T47D (cell line): ENCODE measurements around the gene BCAS3.

ENCODE experiments used
- DNase-seq, 2 experiments: peaks; one replicate each; pipeline versions ENCODE4 v3.0.0 to v3.0.0-alpha.2; 2011 to 2012; ENCODE audit warnings: low read depth in 1 of 2, low spot score in 1 of 2
- JUND ChIP-seq: IDR thresholded peaks from 2 replicates; pipeline ENCODE4 v1.6.1; 2012; ENCODE audit warnings: low read depth
- in situ Hi-C: cut with HindIII; loops from 2 replicates; pipeline ENCODE4 v1.10.0; 2016; ENCODE audit warnings: low sequenced_read_pairs, low pct_unique_long_range_greater_than_20kb

The BCAS3 gene

DNA sequence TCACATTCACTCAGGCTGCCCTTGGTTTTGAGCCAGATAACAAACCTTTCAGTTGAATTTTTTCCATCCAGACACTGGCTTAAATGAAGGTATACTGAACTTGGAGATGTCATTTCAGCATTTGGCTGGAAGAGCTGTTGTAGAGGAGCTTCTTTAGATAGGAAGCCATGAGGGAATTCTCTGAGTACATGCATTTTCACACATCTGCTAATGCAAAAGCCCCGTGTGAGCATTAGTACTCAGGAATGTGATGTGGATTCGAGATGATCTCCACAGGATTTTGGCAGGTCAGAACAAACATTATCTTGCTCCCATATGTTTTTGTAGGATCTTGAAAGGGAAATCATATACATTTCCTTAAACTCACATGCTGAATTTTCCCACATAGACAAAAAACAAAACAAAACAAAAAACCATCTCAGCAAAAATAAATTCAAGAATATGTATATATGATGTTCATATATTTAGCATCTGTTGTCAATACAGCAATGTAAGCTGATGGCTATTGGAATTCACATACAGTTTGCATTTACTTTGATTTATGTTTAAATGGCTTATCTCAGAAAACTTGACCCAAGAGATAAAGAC is 444.8 kb downstream of the BCAS3 start:
- TF ChIP-seq JUND = no peak
- DNase-seq = no peak
- in situ Hi-C loops = no loop called here

GRCh38 chr17:61124562-61124961 is 446.9 kb downstream of the BCAS3 start:
- no peak for DNase-seq
- no peak for TF ChIP-seq JUND
- in situ Hi-C loops = no loop called here

DNA sequence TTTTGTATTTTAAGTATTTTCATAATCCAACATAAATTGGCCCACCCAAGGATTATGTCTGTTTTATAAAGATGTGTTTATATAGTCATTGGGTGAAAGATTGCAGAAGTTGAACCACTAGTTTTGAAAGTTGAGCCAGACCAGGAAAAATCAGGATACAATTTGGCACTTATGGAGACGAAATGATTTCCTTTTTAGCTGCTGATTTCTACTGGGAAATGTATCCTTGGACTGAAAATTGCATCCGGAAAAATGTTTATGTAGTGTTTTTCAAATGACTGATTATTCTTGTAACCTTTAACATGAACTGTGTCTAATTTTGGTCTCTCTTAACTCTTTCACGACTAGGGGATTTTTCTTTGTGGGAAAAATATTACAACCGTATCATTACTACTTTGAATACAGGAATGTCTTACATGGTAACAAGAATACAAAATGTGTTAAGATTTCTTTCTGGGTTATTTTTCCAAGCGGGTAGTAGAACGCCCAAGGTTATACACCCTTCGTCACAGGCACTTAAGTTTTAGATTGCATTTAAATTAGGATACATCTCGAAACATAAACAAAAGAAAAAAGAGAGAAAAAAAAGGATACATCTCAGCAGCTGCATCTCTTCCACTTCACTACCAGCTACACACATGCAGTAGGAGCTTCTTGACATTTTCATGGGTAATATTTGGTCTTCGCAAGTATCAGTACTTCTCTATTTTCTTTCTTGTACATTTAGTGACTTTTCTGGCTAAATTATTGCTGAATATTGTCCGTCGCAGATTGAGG is 449.0 kb downstream of the BCAS3 start:
- no peak for TF ChIP-seq JUND
- DNase-seq = no peak

GRCh38 chr17:61127960-61128359 is 450.3 kb downstream of the BCAS3 start:
- no peak for TF ChIP-seq JUND
- in situ Hi-C loops = no loop called here
- DNase-seq = no peak

More for the DNA sequence above, 449.0 kb downstream of the BCAS3 start:
- in situ Hi-C loops = no loop called here

GRCh38 chr17:61128661-61129115 is 451.0 kb downstream of the BCAS3 start:
- no peak for TF ChIP-seq JUND
- in situ Hi-C loops = no loop called here
- DNase-seq = no peak

DNA sequence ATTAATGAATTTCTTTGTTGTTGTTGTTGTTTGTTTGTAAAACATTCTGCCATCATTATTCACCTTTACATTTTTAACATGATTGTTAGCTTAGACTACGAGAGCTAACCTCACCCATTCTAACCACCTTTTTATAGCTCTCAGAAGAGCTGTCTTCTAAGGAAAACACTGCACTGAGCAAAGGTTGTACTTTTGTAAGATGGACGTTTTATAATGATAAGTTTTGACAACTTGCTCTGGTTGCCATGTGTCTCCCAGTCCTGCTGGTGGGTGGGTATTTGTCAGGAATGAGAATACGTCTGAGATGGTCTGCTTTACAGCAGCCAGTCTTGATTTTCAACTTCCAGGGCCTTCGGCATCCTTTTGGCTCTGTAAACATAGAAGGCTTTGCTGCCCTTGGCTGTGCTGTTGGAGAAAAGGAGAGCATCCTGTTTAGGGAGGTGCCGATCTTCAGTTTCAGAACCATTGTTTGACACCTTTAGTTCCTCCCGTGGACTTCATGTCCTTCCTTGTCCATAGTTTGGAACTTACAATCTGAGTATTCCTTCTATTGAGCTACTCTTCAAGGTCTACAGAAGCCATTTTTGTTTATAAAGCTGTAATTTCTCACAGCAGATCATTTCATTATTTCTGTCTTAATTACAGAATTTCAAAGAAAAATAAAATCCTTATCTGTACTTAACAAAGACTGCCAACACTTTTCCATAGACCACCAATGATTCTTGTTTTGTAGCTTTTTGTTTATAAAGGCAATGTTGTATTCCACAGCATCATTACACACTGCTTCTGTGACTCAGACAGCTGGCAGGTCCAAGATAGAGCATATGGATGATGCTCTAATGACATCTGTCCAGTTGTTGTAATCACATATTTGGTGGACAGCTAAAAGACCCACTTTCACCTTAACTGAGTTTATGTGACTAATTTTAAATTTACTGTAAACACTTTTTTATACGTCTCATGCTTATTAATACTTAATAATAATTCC is 451.9 kb downstream of the BCAS3 start:
- DNase-seq = no peak
- no peak for TF ChIP-seq JUND
- in situ Hi-C loops = no loop called here

DNA sequence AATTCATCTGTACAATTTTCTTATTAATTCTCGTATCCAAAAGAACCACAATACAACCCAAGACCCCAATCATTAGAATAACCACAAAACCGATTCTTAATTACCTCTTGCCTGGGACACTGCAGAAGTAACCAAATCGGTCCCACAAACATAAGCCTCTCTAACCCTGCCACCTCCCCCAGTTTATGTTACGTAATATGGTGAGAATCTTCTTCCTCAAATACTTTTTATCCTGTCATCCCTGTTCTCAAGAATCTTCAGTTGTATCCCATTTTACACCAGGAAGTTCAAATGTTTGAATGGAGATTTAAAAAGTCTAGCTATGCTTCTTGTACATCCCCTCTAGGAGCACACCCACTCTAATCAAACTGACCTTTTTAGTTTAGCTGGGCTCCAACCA is 452.7 kb downstream of the BCAS3 start:
- no peak for DNase-seq
- TF ChIP-seq JUND = no peak
- in situ Hi-C loops = no loop called here

- no peak for DNase-seq
- TF ChIP-seq JUND = no peak
- in situ Hi-C loops = no loop called here
Observed at GRCh38 chr17:61131585-61131984, 453.9 kb downstream of the BCAS3 start.

GRCh38 chr17:61132524-61132923 is 454.9 kb downstream of the BCAS3 start:
- no peak for TF ChIP-seq JUND
- no peak for DNase-seq
- in situ Hi-C loops = no loop called here

GRCh38 chr17:61133853-61134252 is 456.2 kb downstream of the BCAS3 start:
- no peak for DNase-seq
- in situ Hi-C loops = no loop called here

DNA sequence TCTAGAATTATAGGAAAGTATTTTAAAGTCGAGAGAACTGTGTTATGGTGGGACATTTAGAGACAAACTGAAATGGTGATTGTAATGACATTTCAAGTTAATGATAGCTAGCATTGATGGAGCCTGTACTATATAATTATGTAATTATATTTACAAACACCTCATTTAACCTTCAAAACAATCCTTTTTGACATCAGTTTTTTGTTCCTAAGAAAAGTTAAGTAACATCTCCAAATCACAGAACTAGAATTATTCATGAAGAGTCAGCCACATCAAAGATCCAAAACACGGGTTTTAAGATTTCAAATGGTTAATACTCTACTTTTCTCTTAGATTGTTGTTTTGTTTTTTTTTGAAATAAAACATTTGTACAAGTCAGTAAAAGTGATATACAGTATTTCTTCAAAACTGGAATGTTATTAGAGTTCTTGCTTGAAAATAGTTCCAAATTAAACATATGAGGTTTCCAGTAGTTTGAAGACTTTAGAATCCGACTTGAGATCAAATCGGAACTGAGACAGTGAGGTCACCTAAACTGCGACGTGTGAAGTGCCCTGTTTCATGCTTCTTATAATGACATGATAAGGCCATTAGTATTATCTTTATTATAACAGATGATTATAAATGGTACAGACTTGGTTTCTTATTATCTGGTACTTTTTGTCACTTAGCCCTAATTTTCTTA is 457.0 kb downstream of the BCAS3 start:
- no peak for DNase-seq
- TF ChIP-seq JUND = no peak
- in situ Hi-C loops = no loop called here

More at GRCh38 chr17:61133853-61134252, 456.2 kb downstream of the BCAS3 start:
- TF ChIP-seq JUND = no peak

- TF ChIP-seq JUND = no peak
- in situ Hi-C loops = no loop called here
Observed at GRCh38 chr17:61135782-61136181, 458.1 kb downstream of the BCAS3 start.

More at GRCh38 chr17:61135782-61136181, 458.1 kb downstream of the BCAS3 start:
- DNase-seq = no peak
